Endothelial cell of umbilical vein (primary cell): ENCODE results near the gene RIPK3. TPM values are rescaled to one million over a fixed set of nuclear protein-coding genes. Genes with fewer than 3 reads are reported as not detected.
A peak's percentile ranks its signal among the peaks of the same experiment; 100 is the strongest.
"Not testable (repeated sequence)": the region's sequence is repeated elsewhere in the genome, so short reads cannot be mapped to it uniquely, and the experiment has no call there.

Experiments used
- BruUV-seq: library from RNA; stranded (reverse); fragments of 400-500 nt; replicated peaks from 2 replicates; lab custom pipeline; 2021; lab: Mats Ljungman, UMichigan
- CTCF ChIA-PET: fragments of 300-600, 350-600 bp; sonication (Branson Sonifier 250); formaldehyde crosslinking; loops from one replicate; lab custom pipeline; 2021; ENCODE audit warnings: antibody characterized with exemption, inconsistent platforms; lab: Charles Lee
- POLR2A ChIA-PET: fragments of 300-600, 350-600 bp; sonication (Branson Sonifier 250); formaldehyde crosslinking; loops from one replicate; lab custom pipeline; 2021; ENCODE audit warnings: antibody characterized with exemption, inconsistent platforms; lab: Charles Lee
- DNase-seq: peaks from one replicate; pipeline ENCODE4 v3.0.0-alpha.2; 2011; ENCODE audit warnings: low read depth, low spot score
- FAIRE-seq: peaks from 2 replicates; lab custom pipeline; 2011; peaks lifted over from hg19 to GRCh38; lab: Jason Lieb, UNC
- H2AFZ ChIP-seq: 2 replicates; pipeline ENCODE4 v1.6.0; 2012; ENCODE audit warnings: low read depth, low read length, control low read depth, inconsistent platforms
- H3K27ac ChIP-seq: 2 replicates; pipeline ENCODE4 v1.5.1; 2011; ENCODE audit warnings: low read depth, mild to moderate bottlenecking, control low read depth, low read length, moderate library complexity; ENCODE audit not compliant: insufficient read depth
- H3K27me3 ChIP-seq, 2 experiments: 2 replicates each; pipeline versions ENCODE4 v1.6.0 to v1.6.1; 2011; ENCODE audit warnings: low read length in 2 of 2, mixed read lengths in 1 of 2; ENCODE audit not compliant: control insufficient read depth in 2 of 2, insufficient read depth in 2 of 2
- H3K36me3 ChIP-seq, 2 experiments: 2 replicates in 1 of 2; 3 replicates in 1 of 2; pipeline ENCODE4 v1.5.1; 2011; ENCODE audit warnings: low read length in 2 of 2, mild to moderate bottlenecking in 1 of 2, moderate library complexity in 1 of 2; ENCODE audit not compliant: control insufficient read depth in 2 of 2, insufficient read depth in 2 of 2; ENCODE audit errors: extremely low read depth in 1 of 2
- H3K4me1 ChIP-seq: 3 replicates; pipeline ENCODE4 v1.5.1; 2011; ENCODE audit warnings: mild to moderate bottlenecking, low read length; ENCODE audit not compliant: control insufficient read depth, insufficient read depth; ENCODE audit errors: extremely low read depth
- H3K4me2 ChIP-seq: 2 replicates; pipeline ENCODE4 v1.6.1; 2011; ENCODE audit warnings: low read length, control low read depth, mixed read lengths; ENCODE audit not compliant: insufficient read depth
- H3K4me3 ChIP-seq, 3 experiments: fragments of 200-600 bp in 1 of 3; sonication (generic), shearing (Covaris generic) in 1 of 3; replicated peaks in 1 of 3; 2 replicates each; pipeline ENCODE4 v1.5.1; 2011 to 2016; ENCODE audit warnings: control low read depth in 3 of 3, low read length in 3 of 3, mild to moderate bottlenecking in 2 of 3, inconsistent platforms in 1 of 3, low read depth in 1 of 3, moderate library complexity in 1 of 3; ENCODE audit not compliant: insufficient read depth in 1 of 3
- H3K79me2 ChIP-seq: 2 replicates; pipeline ENCODE4 v1.6.0; 2012; ENCODE audit warnings: low read length, inconsistent platforms; ENCODE audit not compliant: control insufficient read depth, insufficient read depth
- H3K9ac ChIP-seq: replicated peaks from 2 replicates; pipeline ENCODE3; 2011; ENCODE audit warnings: low read length, control low read depth; ENCODE audit not compliant: insufficient read depth; ENCODE audit errors: extremely low read depth
- H3K9me1 ChIP-seq: replicated peaks from 3 replicates; pipeline ENCODE4 v1.6.0; 2011; ENCODE audit warnings: mild to moderate bottlenecking, low read length; ENCODE audit not compliant: control insufficient read depth, insufficient read depth; ENCODE audit errors: extremely low read depth
- H3K9me3 ChIP-seq: replicated peaks from 2 replicates; pipeline ENCODE4 v1.5.1; 2012; ENCODE audit warnings: low read length, inconsistent platforms; ENCODE audit not compliant: control insufficient read depth, insufficient read depth
- H4K20me1 ChIP-seq: replicated peaks from 2 replicates; pipeline ENCODE3; 2011; ENCODE audit warnings: mild to moderate bottlenecking, low read length; ENCODE audit not compliant: control insufficient read depth, insufficient read depth; ENCODE audit errors: extremely low read depth
- CTCF ChIP-seq, 2 donors: IDR thresholded peaks; 1 replicate in 1 of 2; 2 replicates in 1 of 2; pipeline ENCODE4 v1.5.1; 2011; ENCODE audit warnings: low read length in 2 of 2, mild to moderate bottlenecking in 2 of 2, moderate library complexity in 2 of 2, control low read depth in 1 of 2, inconsistent platforms in 1 of 2, low read depth in 1 of 2; ENCODE audit not compliant: insufficient read depth in 1 of 2; ENCODE audit errors: extremely low read depth in 1 of 2
- FOS ChIP-seq: IDR thresholded peaks from 2 replicates; pipeline ENCODE4 v1.6.1; 2011; ENCODE audit warnings: mild to moderate bottlenecking, low read length, moderate library complexity, borderline replicate concordance; ENCODE audit not compliant: insufficient read depth
- MAX ChIP-seq: IDR thresholded peaks from 2 replicates; pipeline ENCODE4 v1.6.1; 2011; ENCODE audit not compliant: insufficient read depth, insufficient read length
- dilution Hi-C: fragments of 300-500 bp; cut with MboI; formaldehyde crosslinking; loops from one replicate; pipeline ENCODE4 v1.15.0; 2019; ENCODE audit warnings: low sequenced_read_pairs; ENCODE audit not compliant: extremely low pct_ligation_motif_present
- intact Hi-C: fragments of 100-400 bp; cut with micrococcal nuclease; formaldehyde crosslinking; loops from one replicate; pipeline ENCODE4 v1.10.0; 2022
- polyA plus RNA-seq, 4 experiments: library from polyadenylated mRNA; depleted of rRNA in 3 of 4; stranded (reverse) in 3 of 4; unstranded in 1 of 4; fragments of >200 nt; gene quantifications; 2 replicates each; pipeline versions ENCODE4 v1.2.1 to v1.2.3, GENCODE V29; 2011 to 2012; ENCODE audit warnings: missing spikeins in 1 of 4
- total RNA-seq: library from RNA; stranded (reverse); gene quantifications from 2 replicates; pipeline ENCODE4 v1.2.3, GENCODE V29; 2021

RIPK3 gene
- total and polyA plus RNA-seq, 2 donors (not counting 3 experiments of a cell fraction or from before 2014, with no cell fraction given): 3.1 to 5.1 TPM

- no peak for TF ChIP-seq FOS
- no peak for TF ChIP-seq MAX
- dilution Hi-C loops: no loop called here
Observed at GRCh38 chr14:24329073-24329663, 10.6 kb downstream of the RIPK3 start.

GRCh38 chr14:24327914-24328313 is 11.9 kb downstream of the RIPK3 start:
- DNase-seq, POLR2A ChIA-PET, H3K27me3 ChIP-seq, FAIRE-seq, dilution Hi-C loops, BruUV-seq, H3K4me2 ChIP-seq, H3K9me1 ChIP-seq, H3K27ac ChIP-seq, H3K9ac ChIP-seq, H4K20me1 ChIP-seq, H3K9me3 ChIP-seq, H3K4me3 ChIP-seq, H2AFZ ChIP-seq, H3K79me2 ChIP-seq: not testable (repeated sequence)
- Histone ChIP-seq H3K36me3 (peaks cover 0 to 16% of the 10 kb centered on the region in 2 experiments), H3K4me1 (peaks cover 12% of the 10 kb centered on the region)
- TF ChIP-seq CTCF (IDR thresholded peaks at IDR 0.05; ENCODE audit: extremely low read depth in 1 of 2, insufficient read depth in 1 of 2, low read depth in 1 of 2, low read length in 2 of 2): peak; percentile 18 to 40
- CTCF ChIA-PET: interaction anchor here (0.7 to 20.1 kb wide), 4 partner anchors 8 to 106 kb away, joined by 3 to 811 read pairs (median 6); partner anchors contain the start of genes CBLN3 and KHNYN
- intact Hi-C loops: loop anchor here (1.0 kb wide), 2 partner anchors 103 to 108 kb away; no protein-coding TSS in a partner anchor

More at GRCh38 chr14:24329073-24329663, 10.6 kb downstream of the RIPK3 start:
- no peaks in the 10 kb centered on the region for H3K27me3 ChIP-seq
- no peak for DNase-seq
- no peak overlapping the region for H3K4me2 ChIP-seq
- H3K9me3 ChIP-seq: no peaks in the 10 kb centered on the region
- no peak for FAIRE-seq
- no peak overlapping the region for H3K4me3 ChIP-seq
- H3K4me1 ChIP-seq: peaks cover 17% of the 10 kb centered on the region
- POLR2A ChIA-PET: no interaction called here
- intact Hi-C loops: no loop called here
- no peaks in the 10 kb centered on the region for H3K9me1 ChIP-seq
- H3K79me2 ChIP-seq: no peaks in the 10 kb centered on the region
- H4K20me1 ChIP-seq: no peaks in the 10 kb centered on the region
- CTCF ChIA-PET: interaction anchor here (1.2 to 20.1 kb wide), 2 partner anchors 32 to 105 kb away, joined by 5 to 811 read pairs; partner anchors contain the start of genes CBLN3 and KHNYN
- H2AFZ ChIP-seq: no peak overlapping the region
- H3K36me3 ChIP-seq: peaks cover 0 to 13% of the 10 kb centered on the region in 2 experiments
- no peak overlapping the region for H3K27ac ChIP-seq
- BruUV-seq: no TSS peak
- no peak overlapping the region for H3K9ac ChIP-seq
